OCI-LY7 (cell line): ENCODE results near the gene HCN1. TPM values are rescaled to one million over a fixed set of nuclear protein-coding genes. Genes with fewer than 3 reads are reported as not detected.

ENCODE experiments used
- BruUV-seq: library from RNA; stranded (reverse); fragments of 400-500 nt; replicated peaks from 2 replicates; lab custom pipeline; 2021; lab: Mats Ljungman, UMichigan
- CTCF ChIA-PET: fragments of 300-600 bp; sonication (Branson Sonifier 250); formaldehyde crosslinking; loops from one replicate; lab custom pipeline; 2022; ENCODE audit warnings: antibody characterized with exemption; ENCODE audit not compliant: unreplicated experiment; lab: Charles Lee
- POLR2A ChIA-PET: fragments of 300-600 bp; sonication (Branson Sonifier 250); formaldehyde crosslinking; loops from one replicate; lab custom pipeline; 2022; ENCODE audit warnings: antibody characterized with exemption; lab: Charles Lee
- DNase-seq: peaks from one replicate; pipeline ENCODE4 v3.0.0-alpha.2; 2015; ENCODE audit warnings: low spot score
- H2AFZ ChIP-seq: fragments of 200-600 bp; sonication (generic), shearing (Covaris generic); 2 replicates; pipeline ENCODE4 v1.6.1; 2014; ENCODE audit warnings: mild to moderate bottlenecking, antibody characterized with exemption, low read length, moderate library complexity
- H3K27ac ChIP-seq: fragments of 200-600 bp; sonication (generic); 2 replicates; pipeline ENCODE4 v1.5.1; 2014; ENCODE audit warnings: mixed run types, low read depth, mild to moderate bottlenecking, moderate library complexity, low read length, inconsistent platforms; ENCODE audit not compliant: poor library complexity, severe bottlenecking
- H3K36me3 ChIP-seq: fragments of 200-600 bp; sonication (generic); 2 replicates; pipeline ENCODE4 v1.6.1; 2014; ENCODE audit warnings: mild to moderate bottlenecking, antibody characterized with exemption, low read length, moderate library complexity, mixed read lengths; ENCODE audit not compliant: insufficient read depth
- H3K4me1 ChIP-seq: fragments of 200-600 bp; sonication (generic); 2 replicates; pipeline ENCODE4 v1.5.1; 2014; ENCODE audit warnings: mild to moderate bottlenecking, low read length; ENCODE audit not compliant: insufficient read depth, poor library complexity, severe bottlenecking
- H3K4me2 ChIP-seq: fragments of 200-600 bp; sonication (generic); 2 replicates; pipeline ENCODE4 v1.6.1; 2014; ENCODE audit warnings: mild to moderate bottlenecking, low read length
- H3K4me3 ChIP-seq: fragments of 200-600 bp; sonication (generic); 2 replicates; pipeline ENCODE4 v1.5.1; 2014; ENCODE audit warnings: mild to moderate bottlenecking, low read depth, low read length; ENCODE audit not compliant: poor library complexity, severe bottlenecking
- H3K79me2 ChIP-seq: fragments of 200-600 bp; sonication (generic); 2 replicates; pipeline ENCODE4 v1.6.1; 2016; ENCODE audit warnings: low read depth, mild to moderate bottlenecking, low read length, moderate library complexity, mixed read lengths; ENCODE audit not compliant: insufficient read depth
- H3K9me2 ChIP-seq: fragments of 200-600 bp; sonication (generic); 2 replicates; pipeline ENCODE4 v1.6.1; 2016; ENCODE audit warnings: mild to moderate bottlenecking, low read length, mixed read lengths; ENCODE audit not compliant: insufficient read depth
- H3K9me3 ChIP-seq: fragments of 200-600 bp; sonication (generic); 2 replicates; pipeline ENCODE4 v1.6.1; 2014; ENCODE audit warnings: mild to moderate bottlenecking, mixed run types, low read length, mixed read lengths
- H4K20me1 ChIP-seq: fragments of 200-600 bp; sonication (generic); 2 replicates; pipeline ENCODE4 v1.6.1; 2014; ENCODE audit warnings: mild to moderate bottlenecking, antibody characterized with exemption, low read length, moderate library complexity, mixed read lengths; ENCODE audit not compliant: insufficient read depth
- EZH2phosphoT487 ChIP-seq: fragments of 200-600 bp; sonication (generic); IDR thresholded peaks from 2 replicates; pipeline ENCODE4 v1.6.1; 2018; ENCODE audit warnings: low read depth, borderline replicate concordance, mild to moderate bottlenecking, mixed run types, antibody characterized with exemption, low read length, moderate library complexity, mixed read lengths
- intact Hi-C: fragments of 100-400 bp; cut with micrococcal nuclease; formaldehyde crosslinking; loops from one replicate; pipeline ENCODE4 v1.10.0; 2022; ENCODE audit not compliant: unreplicated experiment
- total RNA-seq, 2 experiments: library from RNA; depleted of rRNA in 1 of 2; stranded (reverse); fragments of >200 nt in 1 of 2; shearing (Covaris generic) in 1 of 2; gene quantifications; 2 replicates each; pipeline ENCODE4 v1.2.3, GENCODE V29; 2014 to 2022
- TF ChIP-seq, protein P1 (sequence below): fragments of 200-600 bp; sonication (generic); conservative IDR thresholded peaks from 2 replicates; pipeline ENCODE4 v1.5.1; 2014; ENCODE audit warnings: mild to moderate bottlenecking, antibody characterized with exemption, low read length, moderate library complexity, mixed read lengths

The HCN1 gene
- total RNA-seq, 2 experiments from 2014 or later: not detected

DNA sequence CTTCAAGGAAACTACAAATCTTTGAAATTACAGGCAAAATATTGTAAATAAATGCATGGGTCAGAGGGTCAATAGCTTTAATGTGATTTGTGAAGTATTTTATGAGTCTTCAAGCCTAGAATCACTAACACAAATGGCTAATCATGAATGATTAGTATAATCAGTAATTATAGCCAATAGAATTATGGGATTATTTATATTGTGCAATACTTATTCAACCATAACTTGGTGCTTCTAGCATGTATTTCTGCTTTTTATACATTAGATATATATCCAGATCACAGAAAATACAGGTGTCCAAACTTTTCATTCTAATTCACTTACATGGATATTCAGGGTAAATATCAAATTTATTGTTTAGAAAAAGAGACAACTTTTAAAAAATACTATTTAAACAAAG, 12.1 kb downstream of the HCN1 start:
- intact Hi-C loops: no loop called here
- ChIA-PET CTCF (no interaction called here), POLR2A (no interaction called here)
- no peak overlapping the region for H3K4me2 ChIP-seq
- H3K79me2 ChIP-seq: no peaks in the 10 kb centered on the region
- no TSS peak for BruUV-seq
- no peaks in the 10 kb centered on the region for H3K9me2 ChIP-seq
- no peak for DNase-seq
- H3K4me1 ChIP-seq: no peaks in the 10 kb centered on the region
- H2AFZ ChIP-seq: no peak overlapping the region
- no peak overlapping the region for H3K27ac ChIP-seq
- no peaks in the 10 kb centered on the region for H3K9me3 ChIP-seq
- H4K20me1 ChIP-seq: no peaks in the 10 kb centered on the region
- H3K36me3 ChIP-seq: no peaks in the 10 kb centered on the region
- no peak overlapping the region for H3K4me3 ChIP-seq
- TF ChIP-seq EZH2phosphoT487: no peak
- TF ChIP-seq, protein P1, sequence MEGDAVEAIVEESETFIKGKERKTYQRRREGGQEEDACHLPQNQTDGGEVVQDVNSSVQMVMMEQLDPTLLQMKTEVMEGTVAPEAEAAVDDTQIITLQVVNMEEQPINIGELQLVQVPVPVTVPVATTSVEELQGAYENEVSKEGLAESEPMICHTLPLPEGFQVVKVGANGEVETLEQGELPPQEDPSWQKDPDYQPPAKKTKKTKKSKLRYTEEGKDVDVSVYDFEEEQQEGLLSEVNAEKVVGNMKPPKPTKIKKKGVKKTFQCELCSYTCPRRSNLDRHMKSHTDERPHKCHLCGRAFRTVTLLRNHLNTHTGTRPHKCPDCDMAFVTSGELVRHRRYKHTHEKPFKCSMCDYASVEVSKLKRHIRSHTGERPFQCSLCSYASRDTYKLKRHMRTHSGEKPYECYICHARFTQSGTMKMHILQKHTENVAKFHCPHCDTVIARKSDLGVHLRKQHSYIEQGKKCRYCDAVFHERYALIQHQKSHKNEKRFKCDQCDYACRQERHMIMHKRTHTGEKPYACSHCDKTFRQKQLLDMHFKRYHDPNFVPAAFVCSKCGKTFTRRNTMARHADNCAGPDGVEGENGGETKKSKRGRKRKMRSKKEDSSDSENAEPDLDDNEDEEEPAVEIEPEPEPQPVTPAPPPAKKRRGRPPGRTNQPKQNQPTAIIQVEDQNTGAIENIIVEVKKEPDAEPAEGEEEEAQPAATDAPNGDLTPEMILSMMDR: no peak

DNA sequence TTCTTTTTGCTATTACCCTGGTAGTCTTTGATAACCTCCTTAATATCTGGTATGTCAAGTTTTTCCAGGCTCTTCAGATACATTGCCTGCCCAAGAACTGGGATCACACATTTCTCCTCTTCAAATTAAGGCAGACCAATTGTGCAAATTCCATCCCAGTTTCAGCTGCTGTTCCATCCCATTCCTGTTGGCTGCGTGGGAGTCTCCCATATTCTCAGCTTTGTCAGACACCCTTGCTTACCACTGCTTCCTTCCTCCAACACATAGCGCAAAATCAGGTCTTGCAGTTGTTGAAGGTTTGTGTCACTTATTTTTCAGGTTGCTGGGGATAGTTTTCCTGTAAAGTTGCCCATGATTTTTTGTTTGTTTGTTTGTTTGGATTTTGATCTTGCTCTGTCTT, 15.2 kb downstream of the HCN1 start:
- H3K79me2 ChIP-seq: no peaks in the 10 kb centered on the region
- no peaks in the 10 kb centered on the region for H3K9me2 ChIP-seq
- no peak overlapping the region for H3K27ac ChIP-seq
- TF ChIP-seq, protein P1: no peak
- TF ChIP-seq EZH2phosphoT487: no peak
- H3K4me2 ChIP-seq: no peak overlapping the region
- no peak overlapping the region for H3K4me3 ChIP-seq
- no TSS peak for BruUV-seq
- H2AFZ ChIP-seq: no peak overlapping the region
- POLR2A ChIA-PET: no interaction called here
- CTCF ChIA-PET: no interaction called here
- no peaks in the 10 kb centered on the region for H3K36me3 ChIP-seq
- H3K4me1 ChIP-seq: no peaks in the 10 kb centered on the region
- intact Hi-C loops: no loop called here
- no peaks in the 10 kb centered on the region for H3K9me3 ChIP-seq
- DNase-seq: no peak
- no peaks in the 10 kb centered on the region for H4K20me1 ChIP-seq

DNA sequence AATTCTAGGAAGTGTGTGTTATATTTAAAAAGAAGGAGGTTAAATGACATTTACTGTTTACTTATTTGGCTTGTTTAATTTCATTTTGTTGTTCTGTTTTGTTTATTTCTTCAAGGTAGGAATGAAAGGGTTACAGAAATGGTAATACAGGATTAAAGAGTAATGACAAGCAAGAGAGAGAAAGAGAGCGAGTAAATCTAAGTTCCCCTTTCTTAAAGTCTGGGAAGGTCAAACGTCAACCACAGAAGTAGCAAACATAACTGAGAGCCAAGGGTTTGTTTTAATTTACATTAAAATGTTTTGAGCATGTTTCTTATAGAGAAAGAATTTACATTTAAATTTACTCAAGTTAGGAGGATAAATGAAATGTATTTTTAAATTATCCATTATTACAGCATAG, 18.7 kb downstream of the HCN1 start:
- no peak overlapping the region for H3K27ac ChIP-seq
- no peak overlapping the region for H3K4me3 ChIP-seq
- H3K36me3 ChIP-seq: no peaks in the 10 kb centered on the region
- no peaks in the 10 kb centered on the region for H3K9me2 ChIP-seq
- ChIA-PET CTCF (no interaction called here), POLR2A (no interaction called here)
- no peaks in the 10 kb centered on the region for H3K79me2 ChIP-seq
- H3K4me1 ChIP-seq: no peaks in the 10 kb centered on the region
- DNase-seq: no peak
- intact Hi-C loops: no loop called here
- no TSS peak for BruUV-seq
- H2AFZ ChIP-seq: no peak overlapping the region
- no peak overlapping the region for H3K4me2 ChIP-seq
- no peak for TF ChIP-seq EZH2phosphoT487
- TF ChIP-seq, protein P1: no peak
- H4K20me1 ChIP-seq: no peaks in the 10 kb centered on the region
- no peaks in the 10 kb centered on the region for H3K9me3 ChIP-seq
